H9 (cell line): Measurements from ENCODE around the gene CTNNBL1. TPM values are rescaled to one million over a fixed set of nuclear protein-coding genes. Genes with fewer than 3 reads are reported as not detected.

ENCODE experiments used
- DNase-seq: peaks from one replicate; pipeline ENCODE4 v3.0.0-alpha.2; 2017
- H2AFZ ChIP-seq: one replicate; pipeline ENCODE4 v1.6.1; 2013; ENCODE audit warnings: mild to moderate bottlenecking, low read length, control low read depth, moderate library complexity
- H2AK5ac ChIP-seq: 2 replicates; pipeline ENCODE4 v1.6.1; 2013; ENCODE audit warnings: low read length, control low read depth, mixed read lengths; ENCODE audit not compliant: insufficient read length
- H2BK120ac ChIP-seq: one replicate; pipeline ENCODE4 v1.6.1; 2013; ENCODE audit warnings: low read depth, mild to moderate bottlenecking, low read length, control low read depth, inconsistent platforms; ENCODE audit not compliant: poor library complexity, severe bottlenecking
- H2BK12ac ChIP-seq: 2 replicates; pipeline ENCODE4 v1.6.1; 2013; ENCODE audit warnings: low read length, control low read depth, mixed read lengths, low read depth; ENCODE audit not compliant: insufficient read length
- H2BK15ac ChIP-seq: 2 replicates; pipeline ENCODE4 v1.6.1; 2013; ENCODE audit warnings: low read depth, low read length, control low read depth
- H2BK20ac ChIP-seq: one replicate; pipeline ENCODE4 v1.6.1; 2013; ENCODE audit warnings: low read depth, mild to moderate bottlenecking, low read length, control low read depth, inconsistent platforms; ENCODE audit not compliant: poor library complexity, severe bottlenecking
- H2BK5ac ChIP-seq: 2 replicates; pipeline ENCODE4 v1.6.1; 2013; ENCODE audit warnings: low read length, control low read depth, mixed read lengths; ENCODE audit not compliant: insufficient read length
- H3K14ac ChIP-seq: 2 replicates; pipeline ENCODE4 v1.6.1; 2013; ENCODE audit warnings: low read length, control low read depth; ENCODE audit not compliant: insufficient read depth
- H3K18ac ChIP-seq: 2 replicates; pipeline ENCODE4 v1.6.1; 2013; ENCODE audit warnings: low read depth, mild to moderate bottlenecking, mixed read lengths, low read length, control low read depth; ENCODE audit not compliant: insufficient read length
- H3K23ac ChIP-seq: 2 replicates; pipeline ENCODE4 v1.6.1; 2013; ENCODE audit warnings: low read length, control low read depth, mixed read lengths, low read depth; ENCODE audit not compliant: insufficient read length
- H3K23me2 ChIP-seq: 2 replicates; pipeline ENCODE4 v1.6.1; 2013; ENCODE audit warnings: low read depth, mild to moderate bottlenecking, mixed read lengths, low read length, control low read depth; ENCODE audit not compliant: insufficient read length, poor library complexity, severe bottlenecking
- H3K27ac ChIP-seq: 2 replicates; pipeline ENCODE4 v1.5.1; 2013; ENCODE audit warnings: low read length, control low read depth, mixed read lengths, low read depth; ENCODE audit not compliant: insufficient read length
- H3K27me3 ChIP-seq: 2 replicates; pipeline ENCODE4 v1.6.1; 2013; ENCODE audit warnings: low read length, control low read depth, inconsistent platforms; ENCODE audit not compliant: insufficient read depth
- H3K4ac ChIP-seq: 2 replicates; pipeline ENCODE4 v1.6.1; 2013; ENCODE audit warnings: low read depth, mild to moderate bottlenecking, control low read depth, inconsistent platforms, low read length, moderate library complexity
- H3K4me1 ChIP-seq: 2 replicates; pipeline ENCODE4 v1.6.1; 2013; ENCODE audit warnings: low read length, control low read depth, inconsistent platforms; ENCODE audit not compliant: insufficient read depth
- H3K4me2 ChIP-seq: 2 replicates; pipeline ENCODE4 v1.6.1; 2013; ENCODE audit warnings: low read length, control low read depth, mixed read lengths; ENCODE audit not compliant: insufficient read length, insufficient read depth
- H3K56ac ChIP-seq: 2 replicates; pipeline ENCODE4 v1.6.1; 2013; ENCODE audit warnings: low read depth, mild to moderate bottlenecking, mixed read lengths, low read length, control low read depth; ENCODE audit not compliant: insufficient read length
- H3K79me1 ChIP-seq: 2 replicates; pipeline ENCODE4 v1.6.1; 2013; ENCODE audit warnings: low read depth, mild to moderate bottlenecking, moderate library complexity, low read length, control low read depth, inconsistent platforms; ENCODE audit not compliant: insufficient read depth, poor library complexity, severe bottlenecking
- H3K79me2 ChIP-seq: 2 replicates; pipeline ENCODE4 v1.6.1; 2013; ENCODE audit warnings: low read length, control low read depth, inconsistent platforms; ENCODE audit not compliant: insufficient read depth
- H3K9ac ChIP-seq: 2 replicates; pipeline ENCODE4 v1.6.1; 2013; ENCODE audit warnings: low read length, control low read depth, mixed read lengths; ENCODE audit not compliant: insufficient read length; ENCODE audit errors: extremely low read depth
- H3K9me3 ChIP-seq: one replicate; pipeline ENCODE4 v1.6.1; 2013; ENCODE audit warnings: low read depth, low read length, inconsistent platforms; ENCODE audit not compliant: control insufficient read depth
- H3T11ph ChIP-seq: one replicate; pipeline ENCODE4 v1.6.1; 2013; ENCODE audit warnings: mild to moderate bottlenecking, low read length, control low read depth, inconsistent platforms
- H4K20me1 ChIP-seq: one replicate; pipeline ENCODE4 v1.6.1; 2013; ENCODE audit not compliant: control insufficient read depth, insufficient read length, insufficient read depth
- H4K5ac ChIP-seq: 2 replicates; pipeline ENCODE4 v1.6.1; 2013; ENCODE audit warnings: low read depth, mild to moderate bottlenecking, mixed read lengths, low read length, control low read depth; ENCODE audit not compliant: insufficient read length
- H4K8ac ChIP-seq: replicated peaks from 2 replicates; pipeline ENCODE4 v1.6.1; 2013; ENCODE audit warnings: low read length, control low read depth, mixed read lengths, low read depth; ENCODE audit not compliant: insufficient read length
- H4K91ac ChIP-seq: 2 replicates; pipeline ENCODE4 v1.6.1; 2013; ENCODE audit warnings: low read depth, mild to moderate bottlenecking, moderate library complexity, mixed read lengths, low read length, control low read depth; ENCODE audit not compliant: insufficient read length
- H3K27ac Mint-ChIP-seq, 3 experiments: 2 replicates in 2 of 3; 3 replicates in 1 of 3; pipeline ENCODE4 v1.8.0; 2020 to 2021; ENCODE audit warnings: mixed read lengths in 3 of 3, mild to moderate bottlenecking in 1 of 3, moderate library complexity in 1 of 3
- H3K27me3 Mint-ChIP-seq: 2 replicates; pipeline ENCODE4 v1.8.0; 2021; ENCODE audit warnings: low read depth, mild to moderate bottlenecking, moderate library complexity, mixed read lengths
- H3K36me3 Mint-ChIP-seq, 3 experiments: 2 replicates in 2 of 3; 3 replicates in 1 of 3; pipeline ENCODE4 v1.8.0; 2020 to 2021; ENCODE audit warnings: low read depth in 3 of 3, mixed read lengths in 3 of 3; ENCODE audit not compliant: insufficient read depth in 1 of 3
- H3K4me1 Mint-ChIP-seq, 2 experiments: 2 replicates each; pipeline ENCODE4 v1.8.0; 2020; ENCODE audit warnings: mixed read lengths in 2 of 2
- H3K4me3 Mint-ChIP-seq, 2 experiments: 2 replicates in 1 of 2; 3 replicates in 1 of 2; pipeline ENCODE4 v1.8.0; 2020 to 2021; ENCODE audit warnings: mild to moderate bottlenecking in 2 of 2, mixed read lengths in 2 of 2, moderate library complexity in 1 of 2
- H3K9me3 Mint-ChIP-seq, 2 experiments: 2 replicates in 1 of 2; 3 replicates in 1 of 2; pipeline ENCODE4 v1.8.0; 2020; ENCODE audit warnings: mild to moderate bottlenecking in 2 of 2, mixed read lengths in 2 of 2, moderate library complexity in 1 of 2
- WGBS: extraction: QIAGEN DNeasy Blood & Tissue Kit; methylation state at CpG from one replicate; pipeline ENCODE4 v1.1.7; 2013; ENCODE audit warnings: missing lambda C conversion rate, low lambda C conversion rate, mixed read lengths; ENCODE audit not compliant: insufficient read length; ENCODE audit errors: extremely low coverage; 5-methylcytosine and 5-hydroxymethylcytosine counted together
- total RNA-seq: library from RNA; stranded (reverse); gene quantifications from 2 replicates; pipeline ENCODE4 v1.2.1, GENCODE V29; 2021
- TF ChIP-seq, protein P1 (sequence below): fragments of 200-600 bp; sonication (generic); conservative IDR thresholded peaks from 3 replicates; pipeline ENCODE4 v1.8.0; 2021; ENCODE audit warnings: antibody characterized with exemption, mild to moderate bottlenecking

CTNNBL1 gene
- total RNA-seq, 1 experiment from 2014 or later, result 67.2 TPM

DNA sequence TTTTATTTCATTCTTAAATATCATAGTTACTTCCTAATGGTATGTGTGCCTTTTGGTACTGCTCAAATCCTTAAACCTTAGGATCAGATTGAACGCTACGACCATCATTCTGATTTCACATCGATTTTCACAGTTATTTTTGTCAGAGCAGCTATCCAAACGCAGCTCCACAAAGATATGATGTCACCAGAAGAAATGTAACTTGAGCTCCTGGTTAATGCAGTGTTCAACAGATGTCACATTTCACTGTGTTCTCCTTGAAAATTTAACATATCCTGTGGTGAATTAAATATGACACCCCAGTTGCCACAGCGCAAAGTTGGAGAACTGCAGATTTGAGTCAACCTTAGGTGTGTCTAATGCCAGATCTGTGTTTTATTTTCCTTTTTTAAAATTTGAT is 81.4 kb downstream of the CTNNBL1 start:
- no peaks in the 10 kb centered on the region for H3K23me2 ChIP-seq
- Mint-ChIP-seq H3K27ac (no peak overlapping the region), H3K4me1 (no peaks in the 10 kb centered on the region)

More for the DNA sequence above, 81.4 kb downstream of the CTNNBL1 start:
- no peak overlapping the region for H3T11ph ChIP-seq
- no peak overlapping the region for H3K27ac ChIP-seq
- no peaks in the 10 kb centered on the region for H4K20me1 ChIP-seq
- H3K36me3 Mint-ChIP-seq, result peaks cover 0 to 2% (median 0%) of the 10 kb centered on the region in 3 experiments; a peak in 2 of 7 replicates
- no peak overlapping the region for H2BK20ac ChIP-seq
- no peak overlapping the region for H2AFZ ChIP-seq
- no peak overlapping the region for H3K23ac ChIP-seq
- no peak overlapping the region for H3K56ac ChIP-seq
- no peak overlapping the region for H4K5ac ChIP-seq
- DNase-seq, result no peak
- no peak overlapping the region for H2BK12ac ChIP-seq
- H3K9me3 Mint-ChIP-seq, result no peaks in the 10 kb centered on the region
- TF ChIP-seq, protein P1, sequence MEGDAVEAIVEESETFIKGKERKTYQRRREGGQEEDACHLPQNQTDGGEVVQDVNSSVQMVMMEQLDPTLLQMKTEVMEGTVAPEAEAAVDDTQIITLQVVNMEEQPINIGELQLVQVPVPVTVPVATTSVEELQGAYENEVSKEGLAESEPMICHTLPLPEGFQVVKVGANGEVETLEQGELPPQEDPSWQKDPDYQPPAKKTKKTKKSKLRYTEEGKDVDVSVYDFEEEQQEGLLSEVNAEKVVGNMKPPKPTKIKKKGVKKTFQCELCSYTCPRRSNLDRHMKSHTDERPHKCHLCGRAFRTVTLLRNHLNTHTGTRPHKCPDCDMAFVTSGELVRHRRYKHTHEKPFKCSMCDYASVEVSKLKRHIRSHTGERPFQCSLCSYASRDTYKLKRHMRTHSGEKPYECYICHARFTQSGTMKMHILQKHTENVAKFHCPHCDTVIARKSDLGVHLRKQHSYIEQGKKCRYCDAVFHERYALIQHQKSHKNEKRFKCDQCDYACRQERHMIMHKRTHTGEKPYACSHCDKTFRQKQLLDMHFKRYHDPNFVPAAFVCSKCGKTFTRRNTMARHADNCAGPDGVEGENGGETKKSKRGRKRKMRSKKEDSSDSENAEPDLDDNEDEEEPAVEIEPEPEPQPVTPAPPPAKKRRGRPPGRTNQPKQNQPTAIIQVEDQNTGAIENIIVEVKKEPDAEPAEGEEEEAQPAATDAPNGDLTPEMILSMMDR, result no peak
- H3K4me3 Mint-ChIP-seq, result no peak overlapping the region
- H3K79me2 ChIP-seq, result no peaks in the 10 kb centered on the region
- H3K9ac ChIP-seq, result no peak overlapping the region
- no peak overlapping the region for H3K4ac ChIP-seq
- H2BK5ac ChIP-seq, result no peak overlapping the region
- no peak overlapping the region for H2BK120ac ChIP-seq
- H3K4me2 ChIP-seq, result no peak overlapping the region
- H3K27me3 Mint-ChIP-seq, result no peaks in the 10 kb centered on the region
- no peaks in the 10 kb centered on the region for H3K79me1 ChIP-seq
- H2AK5ac ChIP-seq, result no peak overlapping the region
- H3K14ac ChIP-seq, result no peak overlapping the region
- no CpG with 5 or more reads among the region's 5 CpGs for WGBS
- H3K18ac ChIP-seq, result no peak overlapping the region
- H3K4me1 ChIP-seq, result no peaks in the 10 kb centered on the region
- no peak overlapping the region for H2BK15ac ChIP-seq
- H4K8ac ChIP-seq, result no peak overlapping the region
- H3K27me3 ChIP-seq, result no peaks in the 10 kb centered on the region
- no peak overlapping the region for H4K91ac ChIP-seq
- H3K9me3 ChIP-seq, result no peaks in the 10 kb centered on the region
